Measurements from ENCODE around the gene UCHL1. TPM values are rescaled to one million over a fixed set of nuclear protein-coding genes. Genes with fewer than 3 reads are reported as not detected.

The UCHL1 gene
- total and polyA plus RNA-seq, 4 donors = 0.51 to 2.6 (median 0.70) TPM

DNA sequence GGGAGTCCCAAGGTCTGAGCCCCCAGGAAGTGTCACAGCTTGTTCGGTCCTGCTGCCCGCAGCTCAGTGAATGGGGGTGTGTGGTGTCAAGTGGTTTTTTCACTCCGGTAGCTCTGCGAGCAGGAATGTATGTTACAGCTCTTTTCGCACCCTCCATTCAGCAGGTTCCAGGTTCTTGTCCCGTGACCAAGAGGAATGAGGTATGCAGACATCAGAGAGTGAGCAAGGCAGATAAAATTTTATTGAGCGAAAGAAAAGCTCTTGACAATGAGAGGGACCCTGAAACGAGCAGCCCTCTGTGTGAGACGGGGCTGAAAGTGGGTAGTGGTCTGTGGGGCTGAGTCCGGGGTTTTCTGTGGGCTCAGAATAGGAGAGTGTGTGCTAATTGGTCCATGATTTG lies 31.5 kb downstream of the UCHL1 start:
- 95% methylated on average over 10 of the region's 10 CpGs for WGBS
- H3K9ac ChIP-seq (ENCODE audit: low read depth in 1 of 2, low read length in 2 of 2) = no peak overlapping the region
- DNase-seq (ENCODE audit: low spot score) = no peak
- TF ChIP-seq GABPA (IDR thresholded peaks at IDR 0.05 in 1 of 2, conservative IDR thresholded peaks at IDR 0.05 in 1 of 2) (no peak), TAF1 (conservative IDR thresholded peaks at IDR 0.05) (no peak), JUND (IDR thresholded peaks at IDR 0.05) (no peak), FOXA1 (IDR thresholded peaks at IDR 0.05) (no peak), SP1 (IDR thresholded peaks at IDR 0.05) (no peak), EGR1 (IDR thresholded peaks at IDR 0.05; ENCODE audit: low read depth in 2 of 2) (no peak), HNF4G (IDR thresholded peaks at IDR 0.05) (no peak), RAD21 (IDR thresholded peaks at IDR 0.05) (no peak), FOXA2 (IDR thresholded peaks at IDR 0.05) (no peak), RXRA (IDR thresholded peaks at IDR 0.05) (no peak), HNF4A (conservative IDR thresholded peaks at IDR 0.05) (no peak), NR2F2 (IDR thresholded peaks at IDR 0.05) (no peak), YY1 (IDR thresholded peaks at IDR 0.05) (no peak)
- TF ChIP-seq, protein P1, sequence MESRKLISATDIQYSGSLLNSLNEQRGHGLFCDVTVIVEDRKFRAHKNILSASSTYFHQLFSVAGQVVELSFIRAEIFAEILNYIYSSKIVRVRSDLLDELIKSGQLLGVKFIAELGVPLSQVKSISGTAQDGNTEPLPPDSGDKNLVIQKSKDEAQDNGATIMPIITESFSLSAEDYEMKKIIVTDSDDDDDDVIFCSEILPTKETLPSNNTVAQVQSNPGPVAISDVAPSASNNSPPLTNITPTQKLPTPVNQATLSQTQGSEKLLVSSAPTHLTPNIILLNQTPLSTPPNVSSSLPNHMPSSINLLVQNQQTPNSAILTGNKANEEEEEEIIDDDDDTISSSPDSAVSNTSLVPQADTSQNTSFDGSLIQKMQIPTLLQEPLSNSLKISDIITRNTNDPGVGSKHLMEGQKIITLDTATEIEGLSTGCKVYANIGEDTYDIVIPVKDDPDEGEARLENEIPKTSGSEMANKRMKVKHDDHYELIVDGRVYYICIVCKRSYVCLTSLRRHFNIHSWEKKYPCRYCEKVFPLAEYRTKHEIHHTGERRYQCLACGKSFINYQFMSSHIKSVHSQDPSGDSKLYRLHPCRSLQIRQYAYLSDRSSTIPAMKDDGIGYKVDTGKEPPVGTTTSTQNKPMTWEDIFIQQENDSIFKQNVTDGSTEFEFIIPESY (IDR thresholded peaks at IDR 0.05) = no peak
- TF ChIP-seq, protein P2, sequence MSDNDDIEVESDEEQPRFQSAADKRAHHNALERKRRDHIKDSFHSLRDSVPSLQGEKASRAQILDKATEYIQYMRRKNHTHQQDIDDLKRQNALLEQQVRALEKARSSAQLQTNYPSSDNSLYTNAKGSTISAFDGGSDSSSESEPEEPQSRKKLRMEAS (IDR thresholded peaks at IDR 0.05) = no peak
- TF ChIP-seq, protein P3, sequence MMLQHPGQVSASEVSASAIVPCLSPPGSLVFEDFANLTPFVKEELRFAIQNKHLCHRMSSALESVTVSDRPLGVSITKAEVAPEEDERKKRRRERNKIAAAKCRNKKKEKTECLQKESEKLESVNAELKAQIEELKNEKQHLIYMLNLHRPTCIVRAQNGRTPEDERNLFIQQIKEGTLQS (IDR thresholded peaks at IDR 0.05) = no peak
- H3K4me3 ChIP-seq (ENCODE audit: low read depth in 1 of 3, low read length in 3 of 3) = no peak overlapping the region
- no peaks in the 10 kb centered on the region for H3K36me3 ChIP-seq (ENCODE audit: control insufficient read depth in 4 of 4, insufficient read depth in 3 of 4, low read depth in 1 of 4, low read length in 3 of 4)
- no peaks in the 10 kb centered on the region for H3K9me3 ChIP-seq (ENCODE audit: control insufficient read depth in 4 of 4, low read length in 3 of 4)
- H3K27me3 ChIP-seq (ENCODE audit: control insufficient read depth in 4 of 4, insufficient read depth in 4 of 4, low read length in 3 of 4) = peaks cover 0 to 3% (median 0%) of the 10 kb centered on the region in 4 donors
- H3K4me1 ChIP-seq (ENCODE audit: control insufficient read depth in 4 of 4, insufficient read depth in 4 of 4, low read length in 3 of 4) = no peaks in the 10 kb centered on the region
- H3K27ac ChIP-seq (ENCODE audit: low read depth in 1 of 2, low read length in 2 of 2) = no peak overlapping the region

DNA sequence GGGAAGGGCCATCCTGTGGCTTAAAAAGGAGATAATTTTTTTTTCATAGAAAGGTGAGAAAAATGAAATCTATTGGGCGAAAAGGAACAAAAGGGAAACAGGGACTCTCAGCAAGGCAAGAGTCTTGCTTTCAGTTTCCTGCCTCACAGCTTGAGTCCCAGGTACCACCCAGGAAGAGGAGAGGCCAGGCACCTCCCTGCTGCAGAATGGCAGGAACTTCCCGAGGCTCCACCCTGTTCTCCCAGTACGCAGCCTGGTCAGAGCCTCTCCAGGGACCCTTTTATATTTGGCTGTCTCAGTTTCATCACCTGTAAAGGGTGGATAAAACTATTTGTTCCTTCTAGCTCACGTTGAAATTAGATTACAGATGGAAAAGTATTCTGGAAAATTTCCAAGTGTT lies 33.8 kb downstream of the UCHL1 start:
- TF ChIP-seq FOXA1 (IDR thresholded peaks at IDR 0.05) = no peak
- peaks cover 0 to 3% (median 0%) of the 10 kb centered on the region in 4 donors for H3K27me3 ChIP-seq (ENCODE audit: control insufficient read depth in 4 of 4, insufficient read depth in 4 of 4, low read length in 3 of 4)
- H3K4me3 ChIP-seq (ENCODE audit: low read depth in 1 of 3, low read length in 3 of 3) = no peak overlapping the region
- WGBS = 66% methylated on average over 4 of the region's 4 CpGs
- DNase-seq (ENCODE audit: low spot score) = no peak
- H3K4me1 ChIP-seq (ENCODE audit: control insufficient read depth in 4 of 4, insufficient read depth in 4 of 4, low read length in 3 of 4) = no peaks in the 10 kb centered on the region
- no peak overlapping the region for H3K9ac ChIP-seq (ENCODE audit: low read depth in 1 of 2, low read length in 2 of 2)
- H3K9me3 ChIP-seq (ENCODE audit: control insufficient read depth in 4 of 4, low read length in 3 of 4) = peaks cover 0 to 4% (median 2%) of the 10 kb centered on the region in 4 donors
- no peaks in the 10 kb centered on the region for H3K36me3 ChIP-seq (ENCODE audit: control insufficient read depth in 4 of 4, insufficient read depth in 3 of 4, low read depth in 1 of 4, low read length in 3 of 4)
- no peak overlapping the region for H3K27ac ChIP-seq (ENCODE audit: low read depth in 1 of 2, low read length in 2 of 2)

DNA sequence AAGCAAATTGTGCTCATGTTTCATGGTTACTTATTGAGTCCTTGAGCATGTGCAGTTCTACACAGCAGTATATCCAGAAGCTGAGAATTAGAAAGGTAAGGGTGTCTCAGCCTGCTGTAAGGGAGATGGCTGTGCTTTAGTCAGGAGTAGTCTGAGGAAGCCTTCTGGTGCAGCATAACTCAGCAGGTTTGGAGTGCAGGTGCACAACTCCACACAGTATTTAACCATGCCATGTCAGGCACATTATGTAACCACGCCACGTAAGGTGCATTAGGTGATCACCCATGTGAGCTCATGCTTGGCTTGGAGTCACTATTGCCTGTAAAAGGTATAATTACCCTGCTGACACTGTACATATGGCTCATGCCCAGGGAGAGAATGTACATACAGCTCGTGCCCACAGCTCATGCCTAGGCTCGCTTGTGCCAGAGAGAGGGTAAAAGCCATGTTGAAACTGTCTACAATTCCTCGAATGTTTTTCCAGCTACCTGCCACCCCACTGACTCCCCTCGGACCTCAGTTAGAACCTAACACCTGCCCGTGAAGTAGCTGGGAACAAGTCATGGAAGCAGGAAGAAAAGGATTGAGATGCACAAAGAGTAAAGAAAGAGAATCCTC lies 37.8 kb downstream of the UCHL1 start:
- TF ChIP-seq HNF4G (IDR thresholded peaks at IDR 0.05) = no peak

More for the DNA sequence above, 37.8 kb downstream of the UCHL1 start:
- Histone ChIP-seq H3K27me3 (ENCODE audit: control insufficient read depth in 4 of 4, insufficient read depth in 4 of 4, low read length in 3 of 4) (no peaks in the 10 kb centered on the region), H3K4me1 (ENCODE audit: control insufficient read depth in 4 of 4, insufficient read depth in 4 of 4, low read length in 3 of 4) (no peaks in the 10 kb centered on the region), H3K4me3 (ENCODE audit: low read depth in 1 of 3, low read length in 3 of 3) (no peak overlapping the region), H3K9me3 (ENCODE audit: control insufficient read depth in 4 of 4, low read length in 3 of 4) (peaks cover 0 to 4% (median 2%) of the 10 kb centered on the region in 4 donors), H3K9ac (ENCODE audit: low read depth in 1 of 2, low read length in 2 of 2) (no peak overlapping the region), H3K36me3 (ENCODE audit: control insufficient read depth in 4 of 4, insufficient read depth in 3 of 4, low read depth in 1 of 4, low read length in 3 of 4) (no peaks in the 10 kb centered on the region), H3K27ac (ENCODE audit: low read depth in 1 of 2, low read length in 2 of 2) (no peak overlapping the region)
- DNase-seq (ENCODE audit: low spot score) = no peak
- WGBS = 89% methylated on average over 7 of the region's 7 CpGs
